IPS-NIHi7 (cell line): ENCODE data around the gene MTHFSD.

Experiments
- DNase-seq: peaks from one replicate; pipeline ENCODE4 v3.0.0; 2012; ENCODE audit warnings: mixed read lengths; ENCODE audit errors: extremely low spot score

The MTHFSD gene

GRCh38 chr16:86584071-86584685 lies 29.1 kb upstream of the MTHFSD start:
- no peak for DNase-seq

GRCh38 chr16:86581458-86581857 lies 26.4 kb upstream of the MTHFSD start:
- no peak for DNase-seq

GRCh38 chr16:86580791-86581170 lies 25.7 kb upstream of the MTHFSD start:
- DNase-seq: no peak

GRCh38 chr16:86580063-86580790 lies 25.2 kb upstream of the MTHFSD start:
- no peak for DNase-seq

GRCh38 chr16:86579268-86580062 lies 24.4 kb upstream of the MTHFSD start:
- no peak for DNase-seq

GRCh38 chr16:86578611-86579267 lies 23.7 kb upstream of the MTHFSD start:
- peak; percentile 53 for DNase-seq

GRCh38 chr16:86578061-86578599 lies 23.1 kb upstream of the MTHFSD start, which contains the start of gene FOXL1:
Gene FOXL1, plus strand, starts transcription at chr16:86578549. Its CDS starts 175 bp downstream, at chr16:86578724.
- no peak for DNase-seq

GRCh38 chr16:86577314-86577971 lies 22.4 kb upstream of the MTHFSD start:
- DNase-seq: no peak

GRCh38 chr16:86576591-86577313 lies 21.7 kb upstream of the MTHFSD start:
- DNase-seq: no peak

- peak; percentile 90 for DNase-seq
These were observed 20.9 kb upstream of the MTHFSD start for GRCh38 chr16:86575754-86576557.

- DNase-seq: no peak
These were observed 20.2 kb upstream of the MTHFSD start for GRCh38 chr16:86575095-86575685.

- no peak for DNase-seq
These were observed 19.6 kb upstream of the MTHFSD start for GRCh38 chr16:86574646-86575045.

GRCh38 chr16:86573646-86574508 lies 18.8 kb upstream of the MTHFSD start:
- no peak for DNase-seq

GRCh38 chr16:86573215-86573614 lies 18.2 kb upstream of the MTHFSD start:
- DNase-seq: no peak

GRCh38 chr16:86572606-86573005 lies 17.6 kb upstream of the MTHFSD start:
- DNase-seq: no peak

- DNase-seq: no peak
These were observed 17.0 kb upstream of the MTHFSD start for GRCh38 chr16:86572041-86572521.

GRCh38 chr16:86571530-86571915 lies 16.5 kb upstream of the MTHFSD start:
- DNase-seq: no peak
